SJSA1 (cell line): ENCODE results near the gene MZB1. TPM values are rescaled to one million over a fixed set of nuclear protein-coding genes. Genes with fewer than 3 reads are reported as not detected.
A peak's percentile ranks its signal among the peaks of the same experiment; 100 is the strongest.
"Not testable (repeated sequence)": the region's sequence is repeated elsewhere in the genome, so short reads cannot be mapped to it uniquely, and the experiment has no call there.

Experiments
- DNase-seq, 2 experiments: peaks; one replicate each; pipeline ENCODE4 v3.0.0-alpha.2; 2015 to 2020; ENCODE audit warnings: low spot score in 2 of 2, low read depth in 1 of 2
- H3K27ac ChIP-seq: fragments of 250-450 bp; sonication (Bioruptor Pico); 2 replicates; pipeline ENCODE4 v1.5.1; 2020; ENCODE audit warnings: mild to moderate bottlenecking, moderate library complexity
- H3K27me3 ChIP-seq: fragments of 250-450 bp; sonication (Bioruptor Pico); replicated peaks from 2 replicates; pipeline ENCODE4 v1.5.1; 2020; ENCODE audit warnings: mild to moderate bottlenecking, moderate library complexity
- H3K36me3 ChIP-seq: fragments of 250-450 bp; sonication (Bioruptor Pico); 2 replicates; pipeline ENCODE4 v1.5.1; 2020; ENCODE audit warnings: mild to moderate bottlenecking
- H3K4me1 ChIP-seq: fragments of 250-450 bp; sonication (Bioruptor Pico); replicated peaks from 2 replicates; pipeline ENCODE4 v1.6.1; 2021; ENCODE audit warnings: mild to moderate bottlenecking
- H3K4me3 ChIP-seq: fragments of 250-450 bp; sonication (Bioruptor Pico); 2 replicates; pipeline ENCODE4 v1.5.1; 2020; ENCODE audit warnings: mild to moderate bottlenecking
- H3K9me3 ChIP-seq: fragments of 250-450 bp; sonication (Bioruptor Pico); replicated peaks from 2 replicates; pipeline ENCODE4 v1.5.1; 2020; ENCODE audit warnings: mild to moderate bottlenecking
- total RNA-seq: library from RNA; depleted of rRNA; stranded (reverse); fragments of >200 nt; shearing (Covaris generic); gene quantifications from 2 replicates; pipeline ENCODE4 v1.2.3, GENCODE V29; 2014

MZB1 gene
- total RNA-seq, 1 experiment from 2014 or later: not detected

DNA sequence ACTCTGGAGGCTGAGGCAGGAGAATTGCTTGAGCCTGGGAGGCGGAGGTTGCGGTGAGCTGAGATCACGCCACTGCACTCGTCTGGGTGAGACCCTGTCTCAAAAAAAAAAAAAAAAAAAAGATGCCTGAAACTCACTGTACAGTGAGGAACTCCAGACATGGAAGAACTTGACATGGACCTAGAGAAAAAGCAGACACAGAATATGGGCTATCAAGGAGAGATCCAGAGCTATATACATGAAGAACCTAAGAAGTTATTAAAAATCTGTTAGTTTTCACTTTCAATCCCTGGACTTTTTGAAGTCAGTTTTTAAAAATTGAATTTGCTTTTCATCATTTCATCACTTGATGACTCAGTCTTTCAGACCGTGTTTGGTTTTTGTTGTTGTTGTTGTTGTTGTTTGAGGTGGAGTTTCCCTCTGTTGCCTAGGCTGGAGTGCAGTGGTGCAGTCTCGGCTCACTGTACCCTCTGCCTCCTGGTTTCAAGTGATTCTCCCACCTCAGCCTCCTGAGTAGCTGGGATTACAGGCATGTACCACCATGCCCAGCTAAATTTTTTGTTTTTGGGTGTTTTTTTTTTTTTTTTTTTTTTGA is 27.8 kb downstream of the MZB1 start:
- H3K4me1 ChIP-seq: no peaks in the 10 kb centered on the region
- H3K27ac ChIP-seq: no peak overlapping the region
- H3K36me3 ChIP-seq: peaks cover 59% of the 10 kb centered on the region
- H3K9me3 ChIP-seq: no peaks in the 10 kb centered on the region
- no peak for DNase-seq
- no peaks in the 10 kb centered on the region for H3K27me3 ChIP-seq
- no peak overlapping the region for H3K4me3 ChIP-seq

DNA sequence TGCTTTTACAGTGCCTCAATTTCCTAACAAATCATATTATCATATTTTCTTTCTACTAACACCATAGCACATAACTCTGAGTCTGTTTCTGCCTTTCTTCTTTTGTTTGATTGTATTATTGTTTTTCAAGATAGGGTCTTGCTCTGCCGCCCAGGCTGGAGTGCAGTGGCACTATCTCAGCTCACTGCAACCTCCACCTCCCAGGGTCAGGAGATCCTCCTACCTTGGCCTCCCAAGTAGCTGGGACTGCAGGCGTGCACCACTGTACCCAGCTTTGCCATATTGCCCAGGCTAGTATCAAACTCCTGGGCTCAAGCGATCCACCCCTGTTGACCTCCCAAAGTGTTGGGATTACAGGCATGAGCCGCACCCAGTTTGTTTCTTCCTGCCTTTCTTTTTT is 29.3 kb downstream of the MZB1 start:
- H3K27me3 ChIP-seq: no peaks in the 10 kb centered on the region
- H3K36me3 ChIP-seq: peaks cover 50% of the 10 kb centered on the region

DNA sequence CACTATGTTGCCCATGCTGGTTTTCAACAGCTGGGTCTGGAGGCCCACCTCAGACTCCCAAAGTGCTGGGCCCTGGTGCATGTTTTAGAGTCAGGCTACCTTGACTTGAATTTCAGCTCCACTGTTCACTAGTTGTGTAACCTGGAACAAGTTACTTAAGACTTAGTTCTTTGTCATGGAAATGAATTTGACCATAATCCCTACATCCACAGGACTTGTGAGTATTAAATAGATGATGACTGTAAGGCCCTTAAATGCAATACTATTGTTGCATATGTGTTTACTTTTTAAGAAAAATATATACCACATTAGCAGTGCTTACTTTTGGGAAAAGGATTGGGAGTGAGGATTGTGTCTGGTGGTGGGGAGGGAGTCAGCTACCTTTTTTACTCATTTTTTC is 31.6 kb downstream of the MZB1 start:
- Histone ChIP-seq H3K36me3 (peaks cover 43% of the 10 kb centered on the region), H3K4me3 (no peak overlapping the region), H3K27ac (no peak overlapping the region), H3K27me3 (no peaks in the 10 kb centered on the region), H3K4me1 (no peaks in the 10 kb centered on the region), H3K9me3 (no peaks in the 10 kb centered on the region)
- DNase-seq: no peak

More for the DNA sequence above, 29.3 kb downstream of the MZB1 start:
- no peaks in the 10 kb centered on the region for H3K4me1 ChIP-seq
- H3K27ac ChIP-seq: no peak overlapping the region
- no peaks in the 10 kb centered on the region for H3K9me3 ChIP-seq
- no peak for DNase-seq
- no peak overlapping the region for H3K4me3 ChIP-seq

DNA sequence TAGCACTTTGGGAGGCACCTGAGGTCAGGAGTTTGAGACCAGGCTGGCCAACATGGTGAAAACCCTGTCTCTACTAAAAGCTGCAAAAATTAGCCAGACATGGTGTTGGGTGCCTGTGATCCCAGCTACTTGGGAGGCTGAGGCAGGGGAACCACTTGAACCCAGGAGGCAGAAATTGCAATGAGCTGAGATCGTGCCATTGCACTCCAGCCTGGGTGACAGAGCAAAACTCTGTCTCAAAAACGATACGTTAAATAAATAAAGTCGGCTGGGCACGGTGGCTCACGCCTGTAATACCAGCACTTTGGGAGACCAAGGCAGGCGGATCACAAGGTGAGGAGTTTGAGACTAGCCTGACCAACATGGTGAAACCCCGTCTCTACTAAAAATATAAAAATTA is 33.8 kb downstream of the MZB1 start:
- not testable (repeated sequence) for H3K4me1 ChIP-seq, H3K9me3 ChIP-seq, H3K4me3 ChIP-seq, H3K27me3 ChIP-seq, H3K27ac ChIP-seq, DNase-seq
- peaks cover 43% of the 10 kb centered on the region for H3K36me3 ChIP-seq

- no peak for DNase-seq
- Histone ChIP-seq H3K27ac (no peak overlapping the region), H3K27me3 (no peaks in the 10 kb centered on the region), H3K4me3 (no peak overlapping the region), H3K4me1 (no peaks in the 10 kb centered on the region), H3K36me3 (peaks cover 43% of the 10 kb centered on the region), H3K9me3 (no peaks in the 10 kb centered on the region)
Measured at GRCh38 chr5:139354186-139354585, 35.5 kb downstream of the MZB1 start.

DNA sequence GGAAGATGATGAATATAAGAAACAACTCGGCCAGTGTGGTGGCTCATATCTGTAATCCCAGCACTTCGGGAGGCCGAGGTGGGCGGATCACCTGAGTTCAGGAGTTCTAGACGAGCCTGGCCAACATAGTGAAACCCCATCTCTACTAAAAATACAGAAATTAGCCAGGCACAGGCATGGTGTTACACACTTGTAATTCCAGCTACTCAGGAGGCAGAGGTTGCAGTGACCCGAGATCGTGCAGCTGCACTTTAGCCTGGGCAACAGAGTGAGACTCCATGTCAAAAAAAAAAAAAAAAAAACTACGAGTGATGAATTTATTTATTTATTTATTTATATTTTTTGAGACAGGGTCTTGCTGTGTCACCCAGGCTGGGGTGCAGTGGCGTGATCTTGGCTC is 41.9 kb downstream of the MZB1 start:
- not testable (repeated sequence) for H3K27me3 ChIP-seq, H3K4me3 ChIP-seq, H3K9me3 ChIP-seq, H3K27ac ChIP-seq, H3K4me1 ChIP-seq, DNase-seq
- H3K36me3 ChIP-seq: peaks cover 21% of the 10 kb centered on the region

DNA sequence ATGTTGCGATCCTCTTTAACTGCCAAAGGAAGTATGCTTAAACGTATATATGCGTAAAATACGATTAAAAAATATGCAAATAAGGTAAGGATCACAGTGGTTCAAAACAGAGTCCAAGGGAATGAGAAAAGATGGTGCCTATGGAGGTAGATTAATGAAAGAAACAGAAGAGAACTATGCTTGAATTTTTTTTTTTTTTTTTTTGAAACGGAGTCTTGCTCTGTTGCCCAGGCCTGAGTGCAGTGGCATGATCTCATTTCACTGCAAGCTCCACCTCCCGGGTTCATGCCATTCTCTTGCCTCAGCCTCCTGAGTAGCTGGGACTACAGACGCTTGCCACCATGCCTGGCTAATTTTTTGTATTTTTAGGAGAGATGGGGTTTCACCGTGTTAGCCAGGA is 44.3 kb downstream of the MZB1 start:
- not testable (repeated sequence) for H3K27ac ChIP-seq, H3K9me3 ChIP-seq, DNase-seq, H3K27me3 ChIP-seq, H3K4me3 ChIP-seq
- Histone ChIP-seq H3K36me3 (peaks cover 25% of the 10 kb centered on the region), H3K4me1 (peaks cover 13% of the 10 kb centered on the region)

GRCh38 chr5:139344177-139344576 is 45.5 kb downstream of the MZB1 start:
- H3K27ac ChIP-seq: no peak overlapping the region
- peaks cover 13% of the 10 kb centered on the region for H3K4me1 ChIP-seq
- H3K36me3 ChIP-seq: peaks cover 20% of the 10 kb centered on the region
- H3K27me3 ChIP-seq: no peaks in the 10 kb centered on the region
- no peak overlapping the region for H3K4me3 ChIP-seq
- no peak for DNase-seq
- H3K9me3 ChIP-seq: no peaks in the 10 kb centered on the region

DNA sequence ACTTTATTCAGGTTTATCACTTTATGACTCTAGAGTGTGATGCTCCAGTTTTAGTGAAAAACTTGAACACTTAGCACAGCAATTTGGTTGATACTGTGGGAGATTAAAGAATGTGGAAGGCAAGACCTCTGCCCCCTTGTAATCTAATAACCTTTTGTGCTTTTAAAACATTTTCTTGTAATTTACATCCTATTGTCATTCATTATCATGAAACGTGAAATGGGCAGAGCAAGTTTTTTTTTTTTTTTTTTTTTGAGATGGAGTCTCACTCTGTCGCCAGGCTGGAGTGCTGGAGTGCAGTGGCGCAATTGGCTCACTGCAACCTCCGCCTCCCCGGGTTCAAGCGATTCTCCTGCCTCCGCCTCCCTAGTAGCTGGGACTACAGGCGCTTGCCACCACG is 46.2 kb downstream of the MZB1 start:
- H3K4me3 ChIP-seq: no peak overlapping the region; the same call in 1 of the 2 replicates
- H3K27ac ChIP-seq: no peak overlapping the region
- no peak for DNase-seq
- no peaks in the 10 kb centered on the region for H3K9me3 ChIP-seq
- no peaks in the 10 kb centered on the region for H3K27me3 ChIP-seq
- peaks cover 13% of the 10 kb centered on the region for H3K4me1 ChIP-seq
- H3K36me3 ChIP-seq: peaks cover 20% of the 10 kb centered on the region

DNA sequence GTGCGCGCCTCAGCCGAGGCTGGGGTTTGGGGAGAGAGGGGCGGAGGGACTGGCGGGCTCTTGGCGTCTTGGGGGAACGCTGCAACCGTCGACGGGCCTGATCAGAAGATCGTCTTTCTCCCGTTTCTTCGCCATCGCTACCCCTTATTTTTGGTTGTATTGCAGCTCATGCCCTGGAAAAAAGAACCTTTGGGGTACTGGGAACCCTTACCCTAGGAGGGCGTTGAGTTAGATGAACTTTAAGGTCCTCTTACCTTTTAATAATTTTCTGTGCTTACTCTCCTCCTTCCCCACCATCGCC is 47.3 kb downstream of the MZB1 start:
- Histone ChIP-seq H3K27me3 (no peaks in the 10 kb centered on the region), H3K4me3 (peak overlapping the region; percentile 77), H3K36me3 (peaks cover 16% of the 10 kb centered on the region), H3K4me1 (peaks cover 13% of the 10 kb centered on the region), H3K9me3 (no peaks in the 10 kb centered on the region), H3K27ac (peak overlapping the region; percentile 94)
- DNase-seq: no peak

DNA sequence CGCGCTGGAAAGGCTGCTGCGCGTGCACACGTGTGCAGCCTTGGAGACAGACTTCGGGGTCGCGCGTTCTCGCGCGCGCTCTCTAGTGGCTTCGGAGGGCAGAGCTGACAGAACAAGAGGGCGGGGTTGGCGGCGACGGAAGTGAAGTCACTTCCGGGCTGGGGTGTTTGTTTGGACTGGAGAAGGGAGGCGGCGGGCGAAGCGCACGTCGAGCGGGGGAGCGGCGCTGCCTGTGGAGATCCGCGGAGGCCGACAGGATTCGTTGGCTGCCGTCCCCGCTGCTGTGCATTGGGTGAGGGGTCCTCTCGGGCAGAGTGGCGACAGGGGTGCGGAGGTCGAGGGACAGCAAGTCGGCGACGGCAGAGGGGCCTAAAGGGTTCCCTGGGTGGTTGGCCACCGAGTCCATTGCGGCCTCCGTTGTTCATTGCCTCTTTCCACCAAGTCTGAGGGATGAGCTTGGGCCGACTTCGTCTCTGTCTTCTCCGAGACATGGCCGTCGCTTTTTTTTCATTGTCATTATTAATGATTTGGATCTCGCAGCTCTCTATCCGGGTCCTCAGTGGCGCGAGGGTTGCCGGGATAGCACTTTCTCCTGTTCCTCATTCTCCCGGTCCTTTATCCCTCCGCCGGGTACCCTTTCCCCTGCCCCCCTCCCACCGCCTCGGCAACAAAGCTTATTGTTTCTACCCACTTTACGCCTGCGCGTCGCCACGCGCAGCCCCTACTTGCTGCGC is 47.9 kb downstream of the MZB1 start, which contains the start of gene PAIP2:
Gene PAIP2, plus strand, starts transcription at position 166 of the 734 bp plus-strand sequence. CDS start 21,931 bp downstream, outside the sequence.
- Histone ChIP-seq H3K27ac (peak within 1 kb of the TSS; percentile 94), H3K4me1 (peaks cover 13% of the 10 kb centered on the region), H3K9me3 (no peaks in the 10 kb centered on the region), H3K4me3 (peak within 1 kb of the TSS; percentile 77), H3K27me3 (no peaks in the 10 kb centered on the region), H3K36me3 (peaks cover 14% of the 10 kb centered on the region)
- peak; percentile 99 to 100 for DNase-seq

GRCh38 chr5:139341187-139341688 is 48.5 kb downstream of the MZB1 start:
- H3K4me3 ChIP-seq: peak overlapping the region; percentile 77
- DNase-seq: no peak
- H3K9me3 ChIP-seq: no peaks in the 10 kb centered on the region
- no peaks in the 10 kb centered on the region for H3K27me3 ChIP-seq
- no peak overlapping the region for H3K27ac ChIP-seq
- peaks cover 13% of the 10 kb centered on the region for H3K4me1 ChIP-seq
- peaks cover 14% of the 10 kb centered on the region for H3K36me3 ChIP-seq

DNA sequence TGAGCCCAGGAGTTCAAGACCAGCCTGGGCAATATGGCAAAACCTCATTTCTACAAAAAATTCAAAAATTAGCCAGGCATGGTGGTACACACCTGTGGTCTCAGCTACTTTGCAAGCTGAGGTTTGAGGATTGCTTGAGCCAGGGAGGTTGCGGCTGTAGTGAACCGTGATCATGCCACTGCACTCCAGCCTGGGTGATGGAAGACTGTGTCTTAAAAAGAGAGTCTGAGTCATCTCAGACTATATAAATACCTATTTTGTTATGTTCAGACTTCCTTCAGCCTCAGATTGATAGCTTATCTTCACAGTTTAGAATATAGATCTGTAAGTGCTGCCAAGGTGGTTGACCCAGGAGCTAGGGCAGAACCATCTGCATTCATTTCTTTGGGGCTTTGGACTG is 49.7 kb downstream of the MZB1 start:
- no peak for DNase-seq
- Histone ChIP-seq H3K27ac (no peak overlapping the region), H3K9me3 (no peaks in the 10 kb centered on the region), H3K36me3 (peaks cover 14% of the 10 kb centered on the region), H3K4me1 (peaks cover 13% of the 10 kb centered on the region), H3K4me3 (no peak overlapping the region), H3K27me3 (no peaks in the 10 kb centered on the region)
